Activated naive CD4-positive, alpha-beta T cell treated with anti-CD3 and anti-CD28 coated beads, Interleukin-2, amount 50 U/mL, for 24 hours (primary cell): ENCODE data around the gene NAPSA.
A peak's percentile ranks its signal among the peaks of the same experiment; 100 is the strongest.

Experiments used
- H3K27ac Mint-ChIP-seq: one replicate; pipeline ENCODE4 v1.8.0; 2021; ENCODE audit warnings: mild to moderate bottlenecking, mixed read lengths
- H3K27me3 Mint-ChIP-seq: one replicate; pipeline ENCODE4 v1.8.0; 2021; ENCODE audit warnings: mixed read lengths
- H3K36me3 Mint-ChIP-seq: one replicate; pipeline ENCODE4 v1.8.0; 2021; ENCODE audit warnings: mixed read lengths
- H3K4me1 Mint-ChIP-seq: one replicate; pipeline ENCODE4 v1.8.0; 2021; ENCODE audit warnings: mixed read lengths
- H3K4me3 Mint-ChIP-seq: one replicate; pipeline ENCODE4 v1.8.0; 2021; ENCODE audit warnings: mild to moderate bottlenecking, mixed read lengths
- H3K9me3 Mint-ChIP-seq: one replicate; pipeline ENCODE4 v1.8.0; 2021; ENCODE audit warnings: mixed read lengths

Gene NAPSA

DNA sequence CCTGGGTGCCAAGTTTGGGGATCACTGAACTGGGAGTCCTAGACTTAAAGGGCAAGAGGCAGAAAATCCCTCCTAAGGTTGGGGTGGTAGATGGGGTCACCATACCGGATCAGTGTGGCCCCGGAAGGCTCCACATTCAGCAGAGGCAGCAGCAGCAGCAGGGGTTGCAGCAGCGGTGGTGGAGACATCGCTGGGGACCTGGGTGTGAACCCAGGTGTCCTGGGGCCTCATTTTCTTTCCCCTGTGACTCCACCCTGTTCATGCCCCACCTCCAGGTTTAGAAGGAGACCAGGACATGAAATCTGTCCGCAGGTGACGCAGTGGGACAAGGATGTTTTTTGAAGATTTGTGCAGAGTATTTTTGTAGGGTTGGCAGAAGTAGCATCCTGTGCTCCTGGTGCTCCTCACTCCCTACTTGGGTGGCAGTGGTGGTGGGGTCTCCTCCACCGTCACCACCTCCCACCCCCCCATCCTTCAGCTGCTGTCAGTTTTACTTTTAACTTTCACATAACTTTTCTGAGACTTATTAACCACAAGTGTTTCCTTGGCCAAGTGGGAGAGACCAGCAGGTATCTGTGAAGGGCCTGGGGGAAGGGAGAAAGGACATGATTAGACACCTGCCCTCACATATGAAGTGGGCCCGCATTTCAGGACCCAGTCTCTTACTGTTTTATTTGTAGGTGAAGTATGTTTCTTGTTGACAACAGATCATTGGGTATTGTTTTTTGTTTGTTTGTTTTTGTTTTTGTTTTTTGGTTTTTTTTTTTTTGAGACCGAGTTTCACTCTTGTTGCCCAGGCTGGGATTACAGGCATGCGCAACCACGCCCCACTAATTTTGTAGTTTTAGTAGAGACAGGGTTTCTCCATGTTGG, at the start of gene NAPSA:
TSS of gene NAPSA (minus strand) at position 206 of the 873 bp plus-strand sequence. CDS start at position 188, 18 bp downstream.
- Mint-ChIP-seq H3K9me3 (no peaks in the 10 kb centered on the region), H3K27ac (peak within 1 kb of the TSS; percentile 85), H3K4me3 (peak within 1 kb of the TSS; percentile 53), H3K36me3 (no peaks in the 10 kb centered on the region), H3K4me1 (peaks cover 62% of the 10 kb centered on the region), H3K27me3 (no peaks in the 10 kb centered on the region)

DNA sequence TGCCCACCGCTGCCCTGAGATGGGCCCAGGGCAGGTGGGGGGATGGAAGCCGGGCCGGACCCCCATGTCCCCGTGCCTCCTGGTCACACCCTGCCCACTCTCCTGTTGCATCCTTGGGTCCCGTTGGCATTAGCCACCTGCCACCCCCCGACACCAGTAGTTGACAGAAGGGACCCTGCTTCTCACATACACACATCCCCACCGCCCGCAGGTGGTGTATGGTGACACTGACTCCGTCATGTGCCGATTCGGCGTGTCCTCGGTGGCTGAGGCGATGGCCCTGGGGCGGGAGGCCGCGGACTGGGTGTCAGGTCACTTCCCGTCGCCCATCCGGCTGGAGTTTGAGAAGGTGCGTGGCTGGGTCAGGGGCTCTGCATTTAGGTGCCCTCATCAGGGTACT, 48.1 kb upstream of the NAPSA start:
- Mint-ChIP-seq H3K27ac (no peak overlapping the region), H3K9me3 (no peaks in the 10 kb centered on the region), H3K36me3 (peaks cover 2% of the 10 kb centered on the region), H3K4me1 (peaks cover 3% of the 10 kb centered on the region), H3K4me3 (no peak overlapping the region), H3K27me3 (no peaks in the 10 kb centered on the region)

DNA sequence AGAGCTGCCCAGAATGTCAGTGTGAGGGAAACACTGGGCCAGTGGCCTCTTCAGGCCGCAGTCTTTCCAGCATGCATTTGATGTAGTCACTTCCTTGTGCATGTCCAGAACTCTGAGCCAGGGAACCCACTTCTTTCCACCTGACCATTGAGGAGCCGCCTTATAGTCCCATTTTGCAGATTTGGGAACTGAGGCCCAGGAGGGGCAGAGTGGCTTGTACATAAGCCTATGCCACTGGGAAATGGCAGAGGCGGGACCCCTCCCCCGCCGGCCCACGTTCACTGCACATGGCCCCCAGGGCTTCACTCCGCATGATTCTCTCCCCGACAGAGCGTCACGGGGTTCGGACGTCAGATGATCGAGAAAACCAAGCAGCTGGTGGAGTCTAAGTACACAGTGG, 47.7 kb upstream of the NAPSA start:
- no peak overlapping the region for H3K27ac Mint-ChIP-seq
- H3K9me3 Mint-ChIP-seq = no peaks in the 10 kb centered on the region
- no peak overlapping the region for H3K4me3 Mint-ChIP-seq
- peaks cover 2% of the 10 kb centered on the region for H3K36me3 Mint-ChIP-seq
- peaks cover 3% of the 10 kb centered on the region for H3K4me1 Mint-ChIP-seq
- H3K27me3 Mint-ChIP-seq = no peaks in the 10 kb centered on the region

DNA sequence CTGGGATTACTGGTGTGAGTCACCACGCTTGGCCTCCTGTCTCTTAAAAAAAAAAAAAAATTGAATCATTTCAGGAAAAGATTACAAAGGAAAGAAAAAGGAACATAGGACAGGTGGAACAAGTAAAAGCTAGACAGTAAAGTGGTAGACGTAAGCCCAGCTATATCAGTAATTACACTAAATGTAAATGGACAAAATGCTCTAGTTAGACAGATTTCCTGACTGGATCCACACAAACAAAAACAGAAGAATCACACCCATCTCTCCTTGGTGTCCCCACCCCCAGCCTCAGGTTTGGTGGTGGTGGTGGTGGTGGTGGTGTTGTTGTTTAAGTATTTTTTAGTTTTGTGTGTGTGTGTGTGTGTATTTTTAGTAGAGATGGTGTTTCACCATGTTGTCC, 47.0 kb upstream of the NAPSA start:
- Mint-ChIP-seq H3K27ac (no peak overlapping the region), H3K4me3 (no peak overlapping the region), H3K9me3 (no peaks in the 10 kb centered on the region), H3K36me3 (peaks cover 2% of the 10 kb centered on the region), H3K4me1 (peaks cover 3% of the 10 kb centered on the region), H3K27me3 (no peaks in the 10 kb centered on the region)

DNA sequence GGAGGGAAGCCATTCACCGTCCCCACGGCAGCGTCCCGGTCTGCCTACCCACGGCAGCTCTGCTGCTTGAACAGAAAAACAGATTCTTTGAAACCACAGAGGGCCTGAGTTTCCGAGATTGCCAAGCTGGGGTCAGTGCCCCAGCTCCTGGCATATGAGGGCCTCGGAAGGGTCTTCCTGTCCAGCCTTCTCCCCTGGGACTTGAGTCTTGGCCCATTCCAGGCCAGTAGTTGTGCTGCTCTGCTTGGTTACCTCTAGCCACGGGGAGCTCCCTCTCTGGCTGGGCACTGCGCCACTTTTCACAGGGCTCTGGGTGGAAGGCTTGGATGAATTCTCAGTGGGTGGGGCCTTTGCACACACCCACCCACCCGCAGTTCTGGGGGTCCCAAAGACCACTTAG, 44.7 kb upstream of the NAPSA start:
- Mint-ChIP-seq H3K27me3 (no peaks in the 10 kb centered on the region), H3K4me3 (no peak overlapping the region), H3K27ac (no peak overlapping the region), H3K4me1 (peaks cover 3% of the 10 kb centered on the region), H3K36me3 (peaks cover 4% of the 10 kb centered on the region), H3K9me3 (no peaks in the 10 kb centered on the region)

DNA sequence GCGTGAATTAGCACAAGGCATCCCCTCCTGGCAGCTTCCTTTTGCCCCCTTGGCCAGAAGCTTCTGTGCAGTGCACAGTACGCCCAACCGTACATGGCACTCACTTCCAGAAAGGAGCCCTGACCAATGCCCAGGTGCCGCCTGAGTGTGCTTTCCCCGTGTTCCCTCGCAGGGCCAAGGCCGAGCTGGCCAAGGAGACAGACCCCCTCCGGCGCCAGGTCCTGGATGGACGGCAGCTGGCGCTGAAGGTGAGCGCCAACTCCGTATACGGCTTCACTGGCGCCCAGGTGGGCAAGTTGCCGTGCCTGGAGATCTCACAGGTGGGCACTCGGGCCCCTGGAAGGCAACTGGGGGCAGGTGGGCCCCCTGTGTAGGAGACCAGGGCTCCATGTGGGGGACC, 43.9 kb upstream of the NAPSA start:
- Mint-ChIP-seq H3K36me3 (peaks cover 4% of the 10 kb centered on the region), H3K4me3 (no peak overlapping the region), H3K9me3 (no peaks in the 10 kb centered on the region), H3K27me3 (no peaks in the 10 kb centered on the region), H3K4me1 (no peaks in the 10 kb centered on the region), H3K27ac (no peak overlapping the region)

DNA sequence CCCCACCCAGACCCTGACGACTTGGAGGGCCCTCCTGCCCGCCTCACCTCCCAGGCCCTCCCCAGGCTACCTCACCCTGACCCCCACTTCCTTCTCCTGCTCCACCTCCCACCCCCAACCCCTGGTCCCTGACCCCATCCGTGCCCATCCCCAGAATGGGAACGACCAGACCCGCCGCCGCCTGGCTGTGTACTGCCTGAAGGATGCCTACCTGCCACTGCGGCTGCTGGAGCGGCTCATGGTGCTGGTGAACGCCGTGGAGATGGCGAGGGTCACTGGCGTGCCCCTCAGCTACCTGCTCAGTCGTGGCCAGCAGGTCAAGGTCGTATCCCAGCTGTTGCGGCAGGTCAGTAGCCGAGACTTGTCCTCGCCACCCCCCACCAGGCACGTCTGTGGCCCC, 41.4 kb upstream of the NAPSA start:
- Mint-ChIP-seq H3K36me3 (peaks cover 4% of the 10 kb centered on the region), H3K27ac (no peak overlapping the region), H3K27me3 (no peaks in the 10 kb centered on the region), H3K4me3 (no peak overlapping the region), H3K4me1 (no peaks in the 10 kb centered on the region), H3K9me3 (no peaks in the 10 kb centered on the region)

DNA sequence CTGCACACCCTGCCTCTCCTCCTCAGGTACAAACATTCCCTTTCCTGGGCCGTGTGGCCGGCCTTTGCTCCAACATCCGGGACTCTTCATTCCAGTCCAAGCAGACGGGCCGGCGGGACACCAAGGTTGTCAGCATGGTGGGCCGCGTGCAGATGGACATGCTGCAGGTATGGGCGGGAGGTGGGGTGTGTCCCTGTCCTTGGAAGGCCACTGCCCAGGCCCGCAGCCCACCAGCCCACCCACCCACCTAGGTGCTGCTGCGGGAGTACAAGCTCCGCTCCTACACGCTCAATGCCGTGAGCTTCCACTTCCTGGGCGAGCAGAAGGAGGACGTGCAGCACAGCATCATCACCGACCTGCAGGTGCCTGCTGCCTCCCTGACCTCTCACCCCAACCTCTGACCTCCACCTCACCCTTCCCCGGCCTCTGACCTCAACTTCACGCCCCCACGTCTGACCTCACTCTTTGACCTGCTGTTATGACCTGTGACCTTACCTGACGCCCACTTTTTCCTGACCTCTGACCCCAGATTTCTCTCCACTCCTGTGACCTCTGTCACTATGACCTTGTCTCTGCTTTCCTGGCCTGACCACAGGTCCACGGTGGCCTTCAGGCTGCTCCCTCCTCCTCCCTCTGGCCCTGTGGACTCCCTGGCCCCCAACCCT, 40.8 kb upstream of the NAPSA start:
- H3K27ac Mint-ChIP-seq = no peak overlapping the region
- peaks cover 2% of the 10 kb centered on the region for H3K36me3 Mint-ChIP-seq
- H3K4me1 Mint-ChIP-seq = no peaks in the 10 kb centered on the region
- no peaks in the 10 kb centered on the region for H3K27me3 Mint-ChIP-seq
- H3K9me3 Mint-ChIP-seq = no peaks in the 10 kb centered on the region
- no peak overlapping the region for H3K4me3 Mint-ChIP-seq

DNA sequence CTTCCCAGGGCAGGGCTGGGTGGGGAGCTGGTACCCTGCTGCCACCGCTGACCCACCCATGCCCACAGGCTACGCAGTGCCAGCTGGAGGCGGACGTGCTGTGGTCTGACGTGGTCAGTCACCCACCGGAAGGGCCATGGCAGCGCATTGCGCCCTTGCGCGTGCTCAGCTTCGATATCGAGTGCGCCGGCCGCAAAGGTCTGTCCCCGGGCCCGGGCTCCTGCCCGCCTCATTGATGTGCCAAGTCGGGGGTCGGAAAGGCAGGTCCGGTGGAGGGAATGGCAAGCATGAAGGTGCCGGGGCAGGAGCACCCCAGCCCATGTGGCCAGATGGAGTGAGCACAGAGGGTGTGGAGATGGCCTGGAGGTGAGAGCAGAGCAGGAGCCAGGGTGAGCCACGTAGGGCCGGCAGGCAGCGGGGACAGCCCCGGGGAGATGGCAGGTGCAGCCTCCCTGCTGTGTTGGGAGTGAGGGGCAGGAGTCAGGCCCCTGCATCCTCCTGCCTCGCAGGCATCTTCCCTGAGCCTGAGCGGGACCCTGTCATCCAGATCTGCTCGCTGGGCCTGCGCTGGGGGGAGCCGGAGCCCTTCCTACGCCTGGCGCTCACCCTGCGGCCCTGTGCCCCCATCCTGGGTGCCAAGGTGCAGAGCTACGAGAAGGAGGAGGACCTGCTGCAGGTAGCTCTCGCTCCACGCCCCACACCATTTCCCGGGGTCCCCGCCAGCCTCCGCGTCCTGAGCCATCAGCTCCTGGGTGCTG, 37.3 kb upstream of the NAPSA start:
- H3K4me1 Mint-ChIP-seq = no peaks in the 10 kb centered on the region
- H3K27ac Mint-ChIP-seq = no peak overlapping the region
- H3K9me3 Mint-ChIP-seq = no peaks in the 10 kb centered on the region
- peaks cover 7% of the 10 kb centered on the region for H3K36me3 Mint-ChIP-seq
- H3K27me3 Mint-ChIP-seq = no peaks in the 10 kb centered on the region
- H3K4me3 Mint-ChIP-seq = no peak overlapping the region

DNA sequence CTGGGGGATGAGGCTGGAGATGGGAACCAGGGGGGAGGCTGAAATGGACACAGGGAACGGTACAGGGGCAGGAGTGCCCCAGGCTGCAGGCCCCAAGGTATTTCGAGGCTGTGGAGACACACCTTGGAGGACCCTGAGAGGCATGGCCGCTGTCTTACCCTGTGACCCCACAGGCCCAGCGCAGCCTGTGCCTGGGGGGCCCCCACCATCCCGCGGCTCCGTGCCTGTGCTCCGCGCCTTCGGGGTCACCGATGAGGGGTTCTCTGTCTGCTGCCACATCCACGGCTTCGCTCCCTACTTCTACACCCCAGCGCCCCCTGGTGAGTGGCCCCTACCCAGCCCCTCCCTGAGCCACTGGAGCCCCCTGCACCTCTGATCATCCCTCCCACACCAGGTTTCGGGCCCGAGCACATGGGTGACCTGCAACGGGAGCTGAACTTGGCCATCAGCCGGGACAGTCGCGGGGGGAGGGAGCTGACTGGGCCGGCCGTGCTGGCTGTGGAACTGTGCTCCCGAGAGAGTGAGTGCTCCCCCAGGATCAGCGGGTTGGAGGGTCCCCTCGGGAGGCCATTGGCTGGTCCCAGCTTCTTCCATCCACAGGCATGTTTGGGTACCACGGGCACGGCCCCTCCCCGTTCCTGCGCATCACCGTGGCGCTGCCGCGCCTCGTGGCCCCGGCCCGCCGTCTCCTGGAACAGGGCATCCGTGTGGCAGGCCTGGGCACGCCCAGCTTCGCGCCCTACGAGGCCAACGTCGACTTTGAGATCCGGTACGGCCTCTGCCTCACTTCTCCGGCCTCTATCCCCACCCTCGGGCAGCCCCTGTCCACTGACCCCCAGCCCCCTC, 36.4 kb upstream of the NAPSA start:
- peaks cover 8% of the 10 kb centered on the region for H3K36me3 Mint-ChIP-seq
- no peak overlapping the region for H3K4me3 Mint-ChIP-seq
- H3K27ac Mint-ChIP-seq = no peak overlapping the region
- no peaks in the 10 kb centered on the region for H3K27me3 Mint-ChIP-seq
- no peaks in the 10 kb centered on the region for H3K9me3 Mint-ChIP-seq
- H3K4me1 Mint-ChIP-seq = no peaks in the 10 kb centered on the region

DNA sequence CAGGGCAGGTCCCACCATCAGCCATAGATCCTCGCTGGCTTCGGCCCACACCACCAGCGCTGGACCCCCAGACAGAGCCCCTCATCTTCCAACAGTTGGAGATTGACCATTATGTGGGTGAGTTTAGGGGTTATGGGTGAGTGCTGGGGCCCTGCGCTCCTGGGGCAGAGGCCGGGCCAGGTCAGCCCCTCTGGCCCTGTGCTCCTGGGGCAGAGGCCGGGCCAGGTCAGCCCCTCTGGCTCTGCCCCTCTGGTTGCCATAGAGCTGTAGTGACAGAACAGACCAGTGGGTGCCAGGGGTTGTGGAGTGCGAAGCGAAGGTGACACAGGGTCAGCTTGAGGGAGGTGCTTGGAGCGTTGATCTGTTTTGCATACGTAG, 33.9 kb upstream of the NAPSA start:
- Mint-ChIP-seq H3K4me1 (no peaks in the 10 kb centered on the region), H3K27ac (no peak overlapping the region), H3K4me3 (no peak overlapping the region)

DNA sequence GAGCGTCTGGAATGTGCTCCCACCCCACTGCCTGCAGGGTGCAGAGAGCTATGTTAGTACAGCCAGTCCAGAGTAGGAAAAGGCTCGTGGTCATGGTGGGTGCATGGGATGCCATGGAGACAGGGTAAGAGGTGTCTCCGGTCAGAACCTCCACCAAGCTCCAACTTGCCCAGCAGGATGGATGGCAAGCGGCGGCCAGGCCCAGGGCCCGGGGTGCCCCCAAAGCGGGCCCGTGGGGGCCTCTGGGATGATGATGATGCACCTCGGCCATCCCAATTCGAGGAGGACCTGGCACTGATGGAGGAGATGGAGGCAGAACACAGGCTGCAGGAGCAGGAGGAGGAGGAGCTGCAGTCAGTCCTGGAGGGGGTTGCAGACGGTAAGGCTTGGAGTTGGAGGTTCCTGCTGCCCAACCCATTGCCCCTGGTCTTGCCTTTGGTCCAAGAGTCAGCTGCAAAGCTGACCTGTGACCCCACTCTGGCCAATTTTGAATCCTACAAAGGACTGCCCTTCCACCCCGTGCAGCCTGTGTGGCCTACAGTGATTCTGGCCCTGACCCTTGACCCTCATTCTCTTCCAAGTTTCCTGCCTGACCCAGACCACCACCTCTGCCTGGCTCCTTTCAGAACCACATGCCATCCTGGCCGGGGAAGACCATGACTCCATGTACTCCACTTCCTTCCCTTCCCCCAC, 33.4 kb upstream of the NAPSA start:
- no peak overlapping the region for H3K4me3 Mint-ChIP-seq
- peaks cover 9% of the 10 kb centered on the region for H3K36me3 Mint-ChIP-seq
- H3K27ac Mint-ChIP-seq = no peak overlapping the region
- no peaks in the 10 kb centered on the region for H3K9me3 Mint-ChIP-seq
- H3K4me1 Mint-ChIP-seq = no peaks in the 10 kb centered on the region
- H3K27me3 Mint-ChIP-seq = no peaks in the 10 kb centered on the region

More for the DNA sequence above, 33.9 kb upstream of the NAPSA start:
- Mint-ChIP-seq H3K9me3 (no peaks in the 10 kb centered on the region), H3K36me3 (peaks cover 9% of the 10 kb centered on the region), H3K27me3 (no peaks in the 10 kb centered on the region)

DNA sequence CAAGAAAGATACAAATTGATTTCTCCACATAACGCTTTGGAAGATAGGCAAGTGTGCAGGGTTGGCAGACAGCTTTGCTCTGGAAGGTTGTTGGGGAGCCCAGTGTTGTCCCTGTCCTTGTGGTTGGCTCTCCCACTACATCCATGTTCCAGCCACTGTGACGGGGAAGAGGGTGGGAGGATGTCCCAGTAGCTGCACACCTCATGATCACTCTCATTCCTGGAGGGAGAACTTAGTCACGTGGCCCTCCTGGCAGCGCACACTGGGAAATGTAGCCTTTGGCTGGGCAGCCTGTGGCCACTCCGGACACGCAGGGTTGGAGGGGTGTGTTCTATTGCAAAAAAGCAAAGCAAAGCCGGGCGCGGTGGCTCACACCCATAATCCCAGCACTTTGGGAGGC, 28.6 kb upstream of the NAPSA start:
- Mint-ChIP-seq H3K9me3 (no peaks in the 10 kb centered on the region), H3K27me3 (no peaks in the 10 kb centered on the region), H3K4me3 (no peak overlapping the region), H3K4me1 (no peaks in the 10 kb centered on the region), H3K27ac (no peak overlapping the region), H3K36me3 (peaks cover 9% of the 10 kb centered on the region)

DNA sequence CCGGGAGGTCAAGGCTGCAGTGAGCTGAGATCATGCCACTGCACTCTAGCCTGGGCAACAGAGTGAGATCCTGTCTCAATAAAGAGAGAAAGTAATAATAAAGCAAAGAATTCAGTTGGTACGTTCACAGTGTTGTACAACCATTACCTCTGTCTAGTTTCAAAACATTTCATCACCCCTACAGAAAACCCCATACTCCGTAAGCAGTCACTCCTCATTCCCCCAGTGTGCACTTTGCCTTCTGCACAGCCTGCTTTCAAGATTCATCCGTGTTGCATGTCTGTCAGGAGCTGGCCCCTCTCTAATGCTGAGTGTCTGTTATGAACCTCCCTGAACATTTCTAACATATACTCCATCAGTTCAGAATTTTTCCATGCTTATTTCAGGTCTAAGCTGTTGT, 28.1 kb upstream of the NAPSA start:
- H3K27me3 Mint-ChIP-seq = no peaks in the 10 kb centered on the region
- no peak overlapping the region for H3K27ac Mint-ChIP-seq

DNA sequence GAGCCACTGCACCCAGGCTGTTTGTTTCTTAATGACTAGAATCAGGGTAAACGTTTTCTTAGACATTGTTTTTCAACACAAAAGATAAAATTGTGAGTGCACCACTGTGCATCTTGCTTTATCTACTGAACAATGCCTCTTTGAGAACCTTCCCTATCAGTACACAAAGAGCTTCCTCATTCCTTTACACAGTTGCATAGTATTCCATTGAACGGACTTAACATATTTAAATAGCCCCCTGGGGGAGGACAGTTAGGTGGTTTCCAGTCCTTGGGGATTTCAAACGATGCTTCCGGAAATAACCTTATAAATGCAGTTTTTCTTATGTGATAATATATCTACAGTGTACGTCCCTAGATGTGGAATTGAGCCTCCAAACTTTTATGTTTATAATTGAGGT, 27.3 kb upstream of the NAPSA start:
- Mint-ChIP-seq H3K4me3 (no peak overlapping the region), H3K36me3 (peaks cover 6% of the 10 kb centered on the region), H3K4me1 (peaks cover 2% of the 10 kb centered on the region), H3K27ac (no peak overlapping the region), H3K27me3 (no peaks in the 10 kb centered on the region), H3K9me3 (no peaks in the 10 kb centered on the region)

More for the DNA sequence above, 28.1 kb upstream of the NAPSA start:
- Mint-ChIP-seq H3K36me3 (peaks cover 9% of the 10 kb centered on the region), H3K9me3 (no peaks in the 10 kb centered on the region), H3K4me1 (no peaks in the 10 kb centered on the region), H3K4me3 (no peak overlapping the region)
